OCI-LY7 (cell line): ENCODE results near the gene DIS3. TPM values are rescaled to one million over a fixed set of nuclear protein-coding genes. Genes with fewer than 3 reads are reported as not detected.

ENCODE experiments used
- Bru-seq: library from RNA; stranded (reverse); fragments of 400-500 nt; gene quantifications from one replicate; lab custom pipeline; 2021; lab: Mats Ljungman, UMichigan
- BruChase-seq, 2 experiments: library from RNA; stranded (reverse); fragments of 400-500 nt; gene quantifications; one replicate each; lab custom pipeline; 2021; lab: Mats Ljungman, UMichigan
- BruUV-seq: library from RNA; stranded (reverse); fragments of 400-500 nt; replicated peaks from 2 replicates; lab custom pipeline; 2021; lab: Mats Ljungman, UMichigan
- CTCF ChIA-PET: fragments of 300-600 bp; sonication (Branson Sonifier 250); formaldehyde crosslinking; loops from one replicate; lab custom pipeline; 2022; ENCODE audit warnings: antibody characterized with exemption; ENCODE audit not compliant: unreplicated experiment; lab: Charles Lee
- POLR2A ChIA-PET: fragments of 300-600 bp; sonication (Branson Sonifier 250); formaldehyde crosslinking; loops from one replicate; lab custom pipeline; 2022; ENCODE audit warnings: antibody characterized with exemption; lab: Charles Lee
- DNase-seq: peaks from one replicate; pipeline ENCODE4 v3.0.0-alpha.2; 2015; ENCODE audit warnings: low spot score
- H2AFZ ChIP-seq: fragments of 200-600 bp; sonication (generic), shearing (Covaris generic); 2 replicates; pipeline ENCODE4 v1.6.1; 2014; ENCODE audit warnings: mild to moderate bottlenecking, antibody characterized with exemption, low read length, moderate library complexity
- H3K27ac ChIP-seq: fragments of 200-600 bp; sonication (generic); 2 replicates; pipeline ENCODE4 v1.5.1; 2014; ENCODE audit warnings: mixed run types, low read depth, mild to moderate bottlenecking, moderate library complexity, low read length, inconsistent platforms; ENCODE audit not compliant: poor library complexity, severe bottlenecking
- H3K36me3 ChIP-seq: fragments of 200-600 bp; sonication (generic); 2 replicates; pipeline ENCODE4 v1.6.1; 2014; ENCODE audit warnings: mild to moderate bottlenecking, antibody characterized with exemption, low read length, moderate library complexity, mixed read lengths; ENCODE audit not compliant: insufficient read depth
- H3K4me1 ChIP-seq: fragments of 200-600 bp; sonication (generic); 2 replicates; pipeline ENCODE4 v1.5.1; 2014; ENCODE audit warnings: mild to moderate bottlenecking, low read length; ENCODE audit not compliant: insufficient read depth, poor library complexity, severe bottlenecking
- H3K4me2 ChIP-seq: fragments of 200-600 bp; sonication (generic); 2 replicates; pipeline ENCODE4 v1.6.1; 2014; ENCODE audit warnings: mild to moderate bottlenecking, low read length
- H3K4me3 ChIP-seq: fragments of 200-600 bp; sonication (generic); 2 replicates; pipeline ENCODE4 v1.5.1; 2014; ENCODE audit warnings: mild to moderate bottlenecking, low read depth, low read length; ENCODE audit not compliant: poor library complexity, severe bottlenecking
- H3K79me2 ChIP-seq: fragments of 200-600 bp; sonication (generic); 2 replicates; pipeline ENCODE4 v1.6.1; 2016; ENCODE audit warnings: low read depth, mild to moderate bottlenecking, low read length, moderate library complexity, mixed read lengths; ENCODE audit not compliant: insufficient read depth
- H3K9me2 ChIP-seq: fragments of 200-600 bp; sonication (generic); 2 replicates; pipeline ENCODE4 v1.6.1; 2016; ENCODE audit warnings: mild to moderate bottlenecking, low read length, mixed read lengths; ENCODE audit not compliant: insufficient read depth
- H3K9me3 ChIP-seq: fragments of 200-600 bp; sonication (generic); 2 replicates; pipeline ENCODE4 v1.6.1; 2014; ENCODE audit warnings: mild to moderate bottlenecking, mixed run types, low read length, mixed read lengths
- H4K20me1 ChIP-seq: fragments of 200-600 bp; sonication (generic); 2 replicates; pipeline ENCODE4 v1.6.1; 2014; ENCODE audit warnings: mild to moderate bottlenecking, antibody characterized with exemption, low read length, moderate library complexity, mixed read lengths; ENCODE audit not compliant: insufficient read depth
- EZH2phosphoT487 ChIP-seq: fragments of 200-600 bp; sonication (generic); IDR thresholded peaks from 2 replicates; pipeline ENCODE4 v1.6.1; 2018; ENCODE audit warnings: low read depth, borderline replicate concordance, mild to moderate bottlenecking, mixed run types, antibody characterized with exemption, low read length, moderate library complexity, mixed read lengths
- intact Hi-C: fragments of 100-400 bp; cut with micrococcal nuclease; formaldehyde crosslinking; loops from one replicate; pipeline ENCODE4 v1.10.0; 2022; ENCODE audit not compliant: unreplicated experiment
- long read RNA-seq: library from polyadenylated mRNA; stranded (forward); transcript quantifications from one replicate; pipeline ENCODE4 v2.0.0, GENCODE V29; 2022
- total RNA-seq, 2 experiments: library from RNA; depleted of rRNA in 1 of 2; stranded (reverse); fragments of >200 nt in 1 of 2; shearing (Covaris generic) in 1 of 2; gene quantifications; 2 replicates each; pipeline ENCODE4 v1.2.3, GENCODE V29; 2014 to 2022
- TF ChIP-seq, protein P1 (sequence below): fragments of 200-600 bp; sonication (generic); conservative IDR thresholded peaks from 2 replicates; pipeline ENCODE4 v1.5.1; 2014; ENCODE audit warnings: mild to moderate bottlenecking, antibody characterized with exemption, low read length, moderate library complexity, mixed read lengths

DIS3 gene, protein sequence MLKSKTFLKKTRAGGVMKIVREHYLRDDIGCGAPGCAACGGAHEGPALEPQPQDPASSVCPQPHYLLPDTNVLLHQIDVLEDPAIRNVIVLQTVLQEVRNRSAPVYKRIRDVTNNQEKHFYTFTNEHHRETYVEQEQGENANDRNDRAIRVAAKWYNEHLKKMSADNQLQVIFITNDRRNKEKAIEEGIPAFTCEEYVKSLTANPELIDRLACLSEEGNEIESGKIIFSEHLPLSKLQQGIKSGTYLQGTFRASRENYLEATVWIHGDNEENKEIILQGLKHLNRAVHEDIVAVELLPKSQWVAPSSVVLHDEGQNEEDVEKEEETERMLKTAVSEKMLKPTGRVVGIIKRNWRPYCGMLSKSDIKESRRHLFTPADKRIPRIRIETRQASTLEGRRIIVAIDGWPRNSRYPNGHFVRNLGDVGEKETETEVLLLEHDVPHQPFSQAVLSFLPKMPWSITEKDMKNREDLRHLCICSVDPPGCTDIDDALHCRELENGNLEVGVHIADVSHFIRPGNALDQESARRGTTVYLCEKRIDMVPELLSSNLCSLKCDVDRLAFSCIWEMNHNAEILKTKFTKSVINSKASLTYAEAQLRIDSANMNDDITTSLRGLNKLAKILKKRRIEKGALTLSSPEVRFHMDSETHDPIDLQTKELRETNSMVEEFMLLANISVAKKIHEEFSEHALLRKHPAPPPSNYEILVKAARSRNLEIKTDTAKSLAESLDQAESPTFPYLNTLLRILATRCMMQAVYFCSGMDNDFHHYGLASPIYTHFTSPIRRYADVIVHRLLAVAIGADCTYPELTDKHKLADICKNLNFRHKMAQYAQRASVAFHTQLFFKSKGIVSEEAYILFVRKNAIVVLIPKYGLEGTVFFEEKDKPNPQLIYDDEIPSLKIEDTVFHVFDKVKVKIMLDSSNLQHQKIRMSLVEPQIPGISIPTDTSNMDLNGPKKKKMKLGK
- 30.6 and 36.0 TPM in 2 replicates for total RNA-seq (2014; rRNA removed; shearing (Covaris generic))
- 38.6 and 44.3 TPM in 2 replicates for total RNA-seq (2022)
- percentile 93 among the genes with signal in this experiment for Bru-seq, nascent RNA
- BruChase-seq, experiment 1, labeled RNA remaining after a 6-hour chase = percentile 78 among the genes with signal in this experiment
- percentile 95 among the genes with signal in this experiment for BruChase-seq, experiment 2, labeled RNA remaining after a 2-hour chase
- long read RNA-seq, full-length matches to known transcripts = 69 of 85 reads
- long read RNA-seq, partial matches to known transcripts = 6 of 85 reads
- long read RNA-seq, other reads (novel, unspliced or antisense) = 10 of 85 reads

DNA sequence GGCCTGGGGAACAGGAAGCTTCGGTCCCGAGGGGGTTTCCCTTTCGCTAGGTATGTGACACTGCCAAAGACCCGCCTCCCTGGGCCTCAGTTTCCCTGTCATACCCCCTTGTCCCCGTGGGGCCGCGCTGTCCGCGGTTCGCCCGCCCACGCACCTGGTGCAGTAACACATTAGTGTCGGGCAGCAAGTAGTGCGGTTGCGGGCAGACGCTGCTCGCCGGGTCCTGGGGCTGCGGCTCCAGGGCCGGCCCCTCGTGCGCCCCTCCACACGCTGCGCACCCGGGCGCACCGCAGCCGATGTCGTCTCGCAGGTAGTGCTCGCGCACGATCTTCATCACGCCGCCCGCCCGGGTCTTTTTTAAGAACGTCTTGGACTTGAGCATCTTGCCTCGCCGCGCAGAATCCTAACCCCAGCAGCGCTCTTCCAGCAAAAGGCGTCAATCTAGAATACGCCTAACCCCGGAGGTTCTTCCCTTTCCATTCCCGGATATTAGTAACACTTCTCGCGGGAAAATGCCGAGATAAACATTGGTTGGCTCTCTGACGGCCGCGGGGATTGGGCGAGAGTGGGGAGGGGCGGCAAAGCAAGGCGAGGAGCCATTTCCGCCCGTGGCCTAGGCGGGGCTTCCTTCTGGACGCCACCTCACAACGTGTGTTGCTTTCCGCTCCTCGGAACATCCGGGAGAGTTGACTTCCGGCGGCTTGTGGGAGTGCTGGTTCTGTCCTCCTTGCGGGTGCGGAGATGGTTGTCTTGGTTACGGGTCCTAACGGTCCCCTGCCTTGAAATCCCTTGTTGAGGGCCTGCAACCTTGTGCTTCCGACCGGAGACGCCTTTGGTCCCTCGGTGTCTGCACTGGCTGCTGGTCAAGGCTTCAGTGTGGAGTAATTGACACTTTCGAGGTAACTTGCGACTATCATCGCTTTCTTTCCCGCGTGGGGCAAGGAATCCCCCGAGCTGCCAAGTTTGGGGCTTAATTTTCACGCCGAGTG is at the start of gene DIS3, which contains the start of gene PIBF1:
Gene DIS3 (minus strand): TSS at position 450 of the 989 bp plus-strand sequence. CDS start 68 bp downstream, at position 382.
Gene PIBF1 (plus strand): TSS at position 683 of the 989 bp plus-strand sequence. CDS start 1,337 bp downstream, outside the sequence.
- Histone ChIP-seq H4K20me1 (peaks cover 40% of the 10 kb centered on the region), H3K79me2 (peaks cover 97% of the 10 kb centered on the region), H2AFZ (peak within 1 kb of the TSS; percentile 81), H3K4me3 (peak within 1 kb of the TSS; percentile 97), H3K4me1 (peaks cover 54% of the 10 kb centered on the region), H3K27ac (peak within 1 kb of the TSS; percentile 77), H3K9me2 (no peaks in the 10 kb centered on the region), H3K4me2 (peak within 1 kb of the TSS; percentile 100), H3K9me3 (no peaks in the 10 kb centered on the region), H3K36me3 (peaks cover 64% of the 10 kb centered on the region)
- ChIA-PET CTCF (no interaction called here), POLR2A (interaction anchor here (1.0 to 1.5 kb wide), 3 partner anchors 10 to 53 kb away, joined by 3 to 6 read pairs (median 4); partner anchors contain the start of gene BORA)
- DNase-seq = peak; percentile 97
- TF ChIP-seq, protein P1, sequence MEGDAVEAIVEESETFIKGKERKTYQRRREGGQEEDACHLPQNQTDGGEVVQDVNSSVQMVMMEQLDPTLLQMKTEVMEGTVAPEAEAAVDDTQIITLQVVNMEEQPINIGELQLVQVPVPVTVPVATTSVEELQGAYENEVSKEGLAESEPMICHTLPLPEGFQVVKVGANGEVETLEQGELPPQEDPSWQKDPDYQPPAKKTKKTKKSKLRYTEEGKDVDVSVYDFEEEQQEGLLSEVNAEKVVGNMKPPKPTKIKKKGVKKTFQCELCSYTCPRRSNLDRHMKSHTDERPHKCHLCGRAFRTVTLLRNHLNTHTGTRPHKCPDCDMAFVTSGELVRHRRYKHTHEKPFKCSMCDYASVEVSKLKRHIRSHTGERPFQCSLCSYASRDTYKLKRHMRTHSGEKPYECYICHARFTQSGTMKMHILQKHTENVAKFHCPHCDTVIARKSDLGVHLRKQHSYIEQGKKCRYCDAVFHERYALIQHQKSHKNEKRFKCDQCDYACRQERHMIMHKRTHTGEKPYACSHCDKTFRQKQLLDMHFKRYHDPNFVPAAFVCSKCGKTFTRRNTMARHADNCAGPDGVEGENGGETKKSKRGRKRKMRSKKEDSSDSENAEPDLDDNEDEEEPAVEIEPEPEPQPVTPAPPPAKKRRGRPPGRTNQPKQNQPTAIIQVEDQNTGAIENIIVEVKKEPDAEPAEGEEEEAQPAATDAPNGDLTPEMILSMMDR = 0 out of 2 replicates have a peak, but pooled peaks have one; percentile 22
- no peak for TF ChIP-seq EZH2phosphoT487
- no TSS peak for BruUV-seq
- intact Hi-C loops = loop anchor here (2.0 kb wide), 1 partner anchor 55 kb away; the partner anchor contains the start of genes BORA and MZT1

DNA sequence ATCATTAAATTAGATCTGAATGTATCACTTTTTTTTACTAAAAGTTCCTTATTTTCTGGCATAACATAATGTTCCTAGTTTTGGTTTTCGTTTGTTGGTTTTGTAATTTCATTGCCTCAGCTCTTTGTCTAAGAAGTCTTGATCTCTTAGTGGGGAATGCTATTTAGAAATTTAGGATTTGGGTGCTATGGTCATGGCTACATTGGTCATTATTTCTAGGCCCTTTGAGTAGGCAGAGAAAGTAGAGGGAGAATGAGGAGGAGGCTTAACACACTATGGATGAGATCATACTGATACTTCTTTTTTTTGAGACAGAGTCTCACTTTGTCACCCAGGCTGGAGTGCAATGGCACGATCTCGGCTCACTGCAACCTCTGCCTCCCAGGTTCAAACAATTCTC is 42.0 kb upstream of the DIS3 start:
- no peaks in the 10 kb centered on the region for H3K9me2 ChIP-seq
- H3K79me2 ChIP-seq = no peaks in the 10 kb centered on the region
- POLR2A ChIA-PET = no interaction called here
- H3K36me3 ChIP-seq = peaks cover 64% of the 10 kb centered on the region
- no peak overlapping the region for H3K4me3 ChIP-seq
- H3K27ac ChIP-seq = no peak overlapping the region
- no peak for DNase-seq
- no peaks in the 10 kb centered on the region for H4K20me1 ChIP-seq
- BruUV-seq = no TSS peak
- no peak overlapping the region for H2AFZ ChIP-seq
- no peaks in the 10 kb centered on the region for H3K4me1 ChIP-seq
- CTCF ChIA-PET = no interaction called here
- no peaks in the 10 kb centered on the region for H3K9me3 ChIP-seq
- no peak for TF ChIP-seq EZH2phosphoT487
- TF ChIP-seq, protein P1 = no peak
- no peak overlapping the region for H3K4me2 ChIP-seq
- intact Hi-C loops = no loop called here
